Testis (tissue), 3 donors: Measurements from ENCODE around the gene BEGAIN. TPM values are rescaled to one million over a fixed set of nuclear protein-coding genes. Genes with fewer than 3 reads are reported as not detected.

ENCODE experiments used
- DNase-seq: peaks from one replicate; pipeline ENCODE4 v3.0.0-alpha.2; 2019
- H3K27ac ChIP-seq, 2 donors: fragments of 200-600 bp; sonication (generic); one replicate each; pipeline ENCODE4 v1.5.1; 2019
- H3K27me3 ChIP-seq: fragments of 200-600 bp; sonication (generic); one replicate; pipeline ENCODE4 v1.5.1; 2019
- H3K36me3 ChIP-seq: fragments of 200-600 bp; sonication (generic); one replicate; pipeline ENCODE4 v1.5.1; 2017; ENCODE audit warnings: low read depth; ENCODE audit errors: missing control alignments
- H3K4me1 ChIP-seq: fragments of 200-600 bp; sonication (generic); one replicate; pipeline ENCODE4 v1.5.1; 2019
- H3K4me3 ChIP-seq, 2 donors: fragments of 200-600 bp; sonication (generic); one replicate each; pipeline ENCODE4 v1.5.1; 2017 to 2019
- H3K9me3 ChIP-seq: fragments of 200-600 bp; sonication (generic); one replicate; pipeline ENCODE4 v1.5.1; 2017
- CTCF ChIP-seq, 3 experiments: fragments of 450-650 bp in 2 of 3; fragments of 200-600 bp in 1 of 3; sonication (generic) in 1 of 3; IDR thresholded peaks; one replicate each; pipeline ENCODE4 v1.5.1; 2016 to 2019; ENCODE audit warnings: antibody characterized with exemption in 3 of 3, mild to moderate bottlenecking in 2 of 3, moderate library complexity in 1 of 3
- POLR2A ChIP-seq: fragments of 450-650 bp; IDR thresholded peaks from one replicate; pipeline ENCODE4 v1.6.1; 2017; ENCODE audit warnings: antibody characterized with exemption, mild to moderate bottlenecking, moderate library complexity
- WGBS, 2 donors: methylation state at CpG; one replicate each; pipeline ENCODE4 v1.1.5; 2018; 5-methylcytosine and 5-hydroxymethylcytosine counted together
- intact Hi-C: fragments of 100-400 bp; cut with DNase I; formaldehyde crosslinking; loops from one replicate; pipeline ENCODE4 v1.15.1; 2023; ENCODE audit warnings: low total_unique reads
- polyA plus RNA-seq: library from polyadenylated mRNA; stranded (reverse); fragments of 350-450 nt; fragmentation: Illumina TruSeq; extraction: RNeasy Lipid Tissue Mini Kit (QIAGEN cat#74804); gene quantifications from one replicate; pipeline ENCODE4 v1.2.3, GENCODE V29; 2014; ENCODE audit warnings: low read depth, low replicate concordance; ENCODE audit not compliant: insufficient read depth
- total RNA-seq, 2 donors: library from RNA; depleted of rRNA; stranded (reverse); fragments of >200 nt; gene quantifications; one replicate each; pipeline ENCODE4 v1.2.3, GENCODE V29; 2016

Gene BEGAIN
- total and polyA plus RNA-seq, 3 donors from 2014 or later: 4.5 to 7.6 (median 6.9) TPM

DNA sequence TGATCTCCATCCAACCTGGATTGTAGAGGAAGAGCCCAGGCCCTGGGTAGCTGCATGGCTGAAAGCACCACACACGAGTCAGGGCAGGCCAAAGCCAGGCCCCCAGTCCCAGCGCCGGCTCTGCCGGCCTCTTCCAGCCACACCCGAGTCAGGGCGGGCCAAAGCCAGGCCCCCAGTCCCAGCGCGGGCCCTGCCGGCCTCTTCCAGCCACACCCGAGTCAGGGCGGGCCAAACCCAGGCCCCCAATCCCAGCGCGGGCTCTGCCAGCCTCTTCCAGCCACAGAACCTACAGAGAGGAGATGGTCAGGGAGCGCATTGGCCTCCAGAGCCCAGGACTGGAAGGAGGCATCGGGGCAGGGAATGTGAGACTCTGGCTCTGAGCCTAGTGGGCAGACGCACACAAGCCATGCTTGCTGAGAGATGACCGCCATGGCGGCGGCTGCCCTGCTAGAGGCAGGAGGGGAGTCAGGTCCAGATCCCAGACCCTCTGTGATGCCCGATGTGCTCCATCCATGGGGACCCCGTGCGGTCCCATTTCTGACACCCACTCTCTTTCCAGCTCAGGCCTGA lies 30.2 kb downstream of the BEGAIN start:
- 63 to 77% methylated on average over 13 to 22 of the region's 22 CpGs for WGBS, 2 donors
- TF ChIP-seq POLR2A: no peak
- no peak for TF ChIP-seq CTCF (IDR thresholded peaks at IDR 0.05)
- DNase-seq: no peak
- intact Hi-C loops: no loop called here
- no peaks in the 10 kb centered on the region for H3K36me3 ChIP-seq
- H3K4me1 ChIP-seq: peaks cover 5% of the 10 kb centered on the region
- H3K4me3 ChIP-seq: no peak overlapping the region
- H3K27ac ChIP-seq: no peak overlapping the region
- no peaks in the 10 kb centered on the region for H3K9me3 ChIP-seq
- H3K27me3 ChIP-seq: no peaks in the 10 kb centered on the region

GRCh38 chr14:100556140-100556475 lies 31.1 kb downstream of the BEGAIN start:
- no peak overlapping the region for H3K4me3 ChIP-seq
- H3K36me3 ChIP-seq: no peaks in the 10 kb centered on the region
- WGBS, 2 donors: 67 to 76% methylated on average over 3 to 12 of the region's 12 CpGs
- H3K9me3 ChIP-seq: no peaks in the 10 kb centered on the region
- no peak for DNase-seq
- TF ChIP-seq CTCF (IDR thresholded peaks at IDR 0.05) (no peak), POLR2A (no peak)
- H3K4me1 ChIP-seq: peaks cover 5% of the 10 kb centered on the region
- H3K27ac ChIP-seq: no peak overlapping the region
- intact Hi-C loops: no loop called here
- no peaks in the 10 kb centered on the region for H3K27me3 ChIP-seq

DNA sequence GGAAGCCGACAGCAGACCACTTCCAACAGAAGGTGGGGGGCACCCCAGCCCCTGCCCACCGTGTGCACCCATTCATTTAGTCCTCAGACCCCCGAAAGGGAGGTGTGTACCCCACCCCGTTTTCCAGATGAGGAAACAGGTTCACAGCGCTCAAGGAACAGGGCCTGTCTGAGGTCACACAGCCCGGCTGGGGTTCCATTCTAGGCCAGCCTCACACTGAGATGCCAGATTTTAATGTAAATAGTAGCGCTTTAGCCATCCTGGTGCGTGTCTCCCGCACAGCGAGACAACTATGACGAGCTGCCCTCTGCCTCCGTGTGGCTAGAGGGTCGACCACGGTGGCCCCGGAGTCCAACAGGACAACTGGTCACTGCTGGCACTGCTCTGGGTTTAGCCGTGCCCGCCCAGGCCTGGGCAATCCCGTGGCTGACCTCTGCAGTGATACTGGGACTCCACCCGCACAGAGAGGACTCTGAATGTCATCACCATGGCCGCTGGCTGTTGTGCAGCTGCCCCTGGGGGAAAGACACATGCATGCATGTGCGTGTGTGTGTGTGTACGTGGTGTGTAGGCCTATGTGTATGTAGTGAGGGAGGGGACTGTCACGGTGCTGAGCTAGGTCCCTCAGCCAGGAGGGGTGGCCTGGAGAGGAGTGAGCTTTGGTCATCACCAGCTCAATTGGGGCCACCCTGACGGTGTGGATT lies 31.6 kb downstream of the BEGAIN start:
- 87 to 91% methylated on average over 17 to 24 of the region's 24 CpGs for WGBS, 2 donors
- no peak overlapping the region for H3K27ac ChIP-seq

DNA sequence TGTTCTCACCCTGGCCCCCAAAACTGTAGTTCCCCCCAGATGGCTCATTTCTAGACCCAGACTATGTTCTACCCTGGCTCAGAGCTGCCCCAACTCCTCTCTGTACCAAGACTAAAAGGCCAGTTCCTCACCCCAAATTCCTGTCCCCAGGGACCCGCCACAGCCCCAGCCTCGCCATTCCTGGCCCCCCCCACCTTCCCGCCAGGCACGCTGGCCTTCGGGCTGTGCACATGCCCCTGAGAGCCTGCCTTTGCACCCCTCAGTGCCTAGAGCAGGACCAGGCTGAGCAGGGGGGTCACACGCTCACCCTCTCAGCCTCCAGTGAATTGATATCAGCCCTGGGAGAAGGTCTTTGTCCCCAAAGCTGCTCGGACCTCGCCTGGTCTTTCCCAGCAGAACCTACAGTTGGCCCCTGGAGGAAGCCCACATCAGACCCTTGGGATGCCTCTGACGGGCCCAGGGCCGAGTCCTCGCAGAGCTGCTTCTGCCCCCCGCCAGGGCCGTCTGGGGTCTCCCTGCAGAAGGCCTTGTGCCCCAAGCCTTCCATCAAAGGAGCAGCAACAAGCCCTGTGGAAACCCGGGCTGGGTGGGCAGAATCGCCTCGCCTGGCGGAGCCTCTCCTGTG lies 32.4 kb downstream of the BEGAIN start:
- Histone ChIP-seq H3K27ac (no peak overlapping the region), H3K9me3 (no peaks in the 10 kb centered on the region), H3K36me3 (no peaks in the 10 kb centered on the region), H3K4me1 (peaks cover 5% of the 10 kb centered on the region), H3K4me3 (no peak overlapping the region), H3K27me3 (no peaks in the 10 kb centered on the region)
- no peak for TF ChIP-seq POLR2A
- no peak for TF ChIP-seq CTCF (IDR thresholded peaks at IDR 0.05)
- intact Hi-C loops: no loop called here
- DNase-seq: no peak
- WGBS, 2 donors: 86 to 92% methylated on average over 4 to 17 of the region's 17 CpGs

More for the DNA sequence above, 31.6 kb downstream of the BEGAIN start:
- H3K4me3 ChIP-seq: no peak overlapping the region
- no peaks in the 10 kb centered on the region for H3K9me3 ChIP-seq
- no peak for DNase-seq
- peaks cover 5% of the 10 kb centered on the region for H3K4me1 ChIP-seq
- no peaks in the 10 kb centered on the region for H3K36me3 ChIP-seq
- H3K27me3 ChIP-seq: no peaks in the 10 kb centered on the region
- intact Hi-C loops: no loop called here
- TF ChIP-seq POLR2A (no peak), CTCF (IDR thresholded peaks at IDR 0.05) (no peak)
